Measurements from ENCODE around the gene TRPM3. TPM values are rescaled to one million over a fixed set of nuclear protein-coding genes. Genes with fewer than 3 reads are reported as not detected.

The TRPM3 gene
- total RNA-seq, 1 experiment from 2014 or later, result not detected

GRCh38 chr9:71127301-71127700 lies 5.9 kb upstream of the TRPM3 start:
- intact Hi-C loops (cut with micrococcal nuclease), result no loop called here
- H3K4me3 ChIP-seq (ENCODE audit: low read length), result no peak overlapping the region
- BruUV-seq (replicated peaks), result no TSS peak
- DNase-seq, result no peak
- no peaks in the 10 kb centered on the region for H3K27me3 ChIP-seq (ENCODE audit: low read length)
- TF ChIP-seq CTCF (conservative IDR thresholded peaks at IDR 0.05; ENCODE audit: low read depth, low read length) (no peak), EZH2phosphoT487 (IDR thresholded peaks at IDR 0.05; ENCODE audit: borderline replicate concordance, low read length) (no peak), EZH2 (IDR thresholded peaks at IDR 0.05; ENCODE audit: low read length, unreplicated experiment) (no peak)
- no peaks in the 10 kb centered on the region for H3K79me2 ChIP-seq (ENCODE audit: low read length)
- ATAC-seq, result no peak
- no peaks in the 10 kb centered on the region for H3K9me3 ChIP-seq (ENCODE audit: low read length)
- H3K9ac ChIP-seq (ENCODE audit: low read length), result no peak overlapping the region
- H4K20me1 ChIP-seq (ENCODE audit: low read length), result no peaks in the 10 kb centered on the region
- no peaks in the 10 kb centered on the region for H3K36me3 ChIP-seq (ENCODE audit: low read depth, low read length)
- ChIA-PET POLR2A (ENCODE audit: unreplicated experiment) (no interaction called here), CTCF (interaction anchor here (0.6 kb wide), 1 partner anchor 487 kb away, joined by 3 read pairs; no protein-coding TSS in a partner anchor)
- no peaks in the 10 kb centered on the region for H3K4me1 ChIP-seq (ENCODE audit: insufficient read depth, low read length)
- H2AFZ ChIP-seq (ENCODE audit: low read length), result no peak overlapping the region
- no peaks in the 10 kb centered on the region for H3K9me2 ChIP-seq (replicated peaks; ENCODE audit: low read length)
- no peaks in the 10 kb centered on the region for H3F3A ChIP-seq (ENCODE audit: low read length, unreplicated experiment)
- no peak overlapping the region for H3K27ac ChIP-seq (ENCODE audit: low read length)
- no peak overlapping the region for H3K4me2 ChIP-seq (ENCODE audit: low read length)

DNA sequence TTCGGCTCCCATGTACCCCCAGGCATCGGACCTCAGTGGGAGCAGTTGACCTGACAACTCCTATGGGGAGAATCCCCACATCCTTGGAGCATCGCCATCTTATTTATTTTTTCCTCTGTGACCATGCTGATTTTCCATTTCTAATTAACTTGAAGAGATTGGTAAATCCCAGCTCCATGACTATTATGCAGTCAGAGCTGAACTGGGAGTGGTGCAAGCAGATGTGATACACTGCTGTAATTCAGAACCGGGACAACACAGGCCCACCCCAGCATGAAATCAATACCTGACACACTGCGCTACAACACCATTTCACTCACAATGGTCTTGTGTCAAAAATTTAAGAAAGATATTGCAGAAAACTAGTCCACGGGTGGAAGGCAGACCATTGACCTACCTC lies 1.0 kb upstream of the TRPM3 start:
- H3K4me3 ChIP-seq (ENCODE audit: low read length), result no peak overlapping the region
- H3F3A ChIP-seq (ENCODE audit: low read length, unreplicated experiment), result no peaks in the 10 kb centered on the region
- POLR2A ChIA-PET (ENCODE audit: unreplicated experiment), result no interaction called here
- H3K36me3 ChIP-seq (ENCODE audit: low read depth, low read length), result no peaks in the 10 kb centered on the region
- no peak overlapping the region for H3K9ac ChIP-seq (ENCODE audit: low read length)
- ATAC-seq (no peak), DNase-seq (no peak)
- no peak overlapping the region for H2AFZ ChIP-seq (ENCODE audit: low read length)
- no peaks in the 10 kb centered on the region for H3K27me3 ChIP-seq (ENCODE audit: low read length)
- BruUV-seq (replicated peaks), result no TSS peak
- TF ChIP-seq EZH2 (IDR thresholded peaks at IDR 0.05; ENCODE audit: low read length, unreplicated experiment) (no peak), EZH2phosphoT487 (IDR thresholded peaks at IDR 0.05; ENCODE audit: borderline replicate concordance, low read length) (no peak), CTCF (conservative IDR thresholded peaks at IDR 0.05; ENCODE audit: low read depth, low read length) (no peak)
- no peaks in the 10 kb centered on the region for H3K79me2 ChIP-seq (ENCODE audit: low read length)
- H3K9me2 ChIP-seq (replicated peaks; ENCODE audit: low read length), result no peaks in the 10 kb centered on the region
- intact Hi-C loops (cut with micrococcal nuclease), result no loop called here
- H3K9me3 ChIP-seq (ENCODE audit: low read length), result no peaks in the 10 kb centered on the region
- H3K27ac ChIP-seq (ENCODE audit: low read length), result no peak overlapping the region
- H3K4me1 ChIP-seq (ENCODE audit: insufficient read depth, low read length), result no peaks in the 10 kb centered on the region
- H4K20me1 ChIP-seq (ENCODE audit: low read length), result no peaks in the 10 kb centered on the region
- H3K4me2 ChIP-seq (ENCODE audit: low read length), result no peak overlapping the region
- CTCF ChIA-PET, result no interaction called here

- no peaks in the 10 kb centered on the region for H4K20me1 ChIP-seq (ENCODE audit: low read length)
- ATAC-seq (no peak), DNase-seq (no peak)
- H3K27ac ChIP-seq (ENCODE audit: low read length), result no peak overlapping the region
- POLR2A ChIA-PET (ENCODE audit: unreplicated experiment), result no interaction called here
- no peak overlapping the region for H3K4me3 ChIP-seq (ENCODE audit: low read length)
- no peaks in the 10 kb centered on the region for H3K9me2 ChIP-seq (replicated peaks; ENCODE audit: low read length)
- no peaks in the 10 kb centered on the region for H3K4me1 ChIP-seq (ENCODE audit: insufficient read depth, low read length)
- CTCF ChIA-PET, result no interaction called here
- TF ChIP-seq EZH2 (IDR thresholded peaks at IDR 0.05; ENCODE audit: low read length, unreplicated experiment), result no peak
- intact Hi-C loops (cut with micrococcal nuclease), result no loop called here
- no peaks in the 10 kb centered on the region for H3K36me3 ChIP-seq (ENCODE audit: low read depth, low read length)
- no peak overlapping the region for H2AFZ ChIP-seq (ENCODE audit: low read length)
- no peak overlapping the region for H3K4me2 ChIP-seq (ENCODE audit: low read length)
- no peaks in the 10 kb centered on the region for H3K79me2 ChIP-seq (ENCODE audit: low read length)
- BruUV-seq (replicated peaks), result no TSS peak
- no peaks in the 10 kb centered on the region for H3K27me3 ChIP-seq (ENCODE audit: low read length)
- no peaks in the 10 kb centered on the region for H3K9me3 ChIP-seq (ENCODE audit: low read length)
- no peak overlapping the region for H3K9ac ChIP-seq (ENCODE audit: low read length)
- no peaks in the 10 kb centered on the region for H3F3A ChIP-seq (ENCODE audit: low read length, unreplicated experiment)
Observed at GRCh38 chr9:71122022-71122275, 528 bp upstream of the TRPM3 start.

Data from PC-3 (cell line).